K562 (cell line): ENCODE results near the gene RUNDC1. TPM values are rescaled to one million over a fixed set of nuclear protein-coding genes. Genes with fewer than 3 reads are reported as not detected.

Source experiments
- ARHGAP35 ChIP-seq: fragments of 450-650 bp; IDR thresholded peaks from 2 replicates; pipeline ENCODE4 v1.6.1; 2018; ENCODE audit not compliant: partially characterized antibody
- CBX1 ChIP-seq: sonication (generic); IDR thresholded peaks from 2 replicates; pipeline ENCODE4 v1.6.1; 2016; ENCODE audit warnings: antibody characterized with exemption, low read depth, mild to moderate bottlenecking
- DIDO1 ChIP-seq: fragments of 450-650 bp; IDR thresholded peaks from 2 replicates; pipeline ENCODE4 v1.6.1; 2016; ENCODE audit warnings: low read depth, missing biosample characterization, missing genetic modification characterization
- ELF4 ChIP-seq: fragments of 450-650 bp; formaldehyde crosslinking; IDR thresholded peaks from 2 replicates; pipeline ENCODE4 v1.4.0; 2022; ENCODE audit warnings: missing genetic modification characterization
- GATA2 ChIP-seq: sonication (generic); formaldehyde crosslinking; IDR thresholded peaks from 2 replicates; pipeline ENCODE4 v1.4.0; 2020; ENCODE audit warnings: mild to moderate bottlenecking, missing genetic modification reagents
- HNRNPLL ChIP-seq: fragments of 200-400 bp; formaldehyde crosslinking; IDR thresholded peaks from 2 replicates; pipeline ENCODE4 v1.6.1; 2017; ENCODE audit warnings: low read length, low read depth, mild to moderate bottlenecking; ENCODE audit not compliant: poor library complexity, severe bottlenecking
- JUND ChIP-seq, 2 experiments: IDR thresholded peaks; 2 replicates in 1 of 2; 3 replicates in 1 of 2; pipeline ENCODE4 v1.6.1; 2011; ENCODE audit warnings: borderline replicate concordance in 2 of 2, low read depth in 2 of 2, low read length in 2 of 2, improper control_type of control experiment in 1 of 2, missing biosample characterization in 1 of 2, missing genetic modification characterization in 1 of 2, missing genetic modification reagents in 1 of 2
- KLF16 ChIP-seq: IDR thresholded peaks from 2 replicates; pipeline ENCODE4 v1.6.1; 2016; ENCODE audit warnings: antibody characterized with exemption
- MTA2 ChIP-seq: fragments of 450-650 bp; IDR thresholded peaks from 2 replicates; pipeline ENCODE4 v1.6.1; 2016; ENCODE audit warnings: low read depth
- NONO ChIP-seq, 2 experiments: fragments of 200-400 bp in 1 of 2; fragments of 450-650 bp in 1 of 2; formaldehyde crosslinking in 1 of 2; IDR thresholded peaks; 2 replicates each; pipeline ENCODE4 v1.6.1; 2017; ENCODE audit warnings: low read depth in 2 of 2, mild to moderate bottlenecking in 2 of 2, moderate library complexity in 2 of 2, low read length in 1 of 2
- SMARCC2 ChIP-seq: fragments of 450-650 bp; IDR thresholded peaks from 2 replicates; pipeline ENCODE4 v1.6.1; 2017; ENCODE audit warnings: antibody characterized with exemption, moderate library complexity, mild to moderate bottlenecking, low read depth
- SRSF1 ChIP-seq: fragments of 200-400 bp; formaldehyde crosslinking; IDR thresholded peaks from 2 replicates; pipeline ENCODE4 v1.6.1; 2017; ENCODE audit warnings: mild to moderate bottlenecking, low read depth, low read length, moderate library complexity
- TCF3 ChIP-seq: sonication (generic); formaldehyde crosslinking; IDR thresholded peaks from 2 replicates; pipeline ENCODE4 v1.4.0; 2020; ENCODE audit warnings: mild to moderate bottlenecking, missing genetic modification reagents
- ZNF174 ChIP-seq: fragments of 250-450 bp; sonication (Bioruptor Pico); IDR thresholded peaks from 2 replicates; pipeline ENCODE4 v1.4.0; 2020; ENCODE audit warnings: mild to moderate bottlenecking
- ZNF785 ChIP-seq: fragments of 250-450 bp; sonication (Bioruptor Pico); IDR thresholded peaks from 2 replicates; pipeline ENCODE4 v1.4.0; 2020; ENCODE audit warnings: mild to moderate bottlenecking
- polyA plus RNA-seq, 8 experiments: library from polyadenylated mRNA; depleted of rRNA in 4 of 8; stranded (reverse) in 5 of 8; unstranded in 3 of 8; fragments of >200 nt; fragmentation: Nextera tagmentation in 2 of 8; fragmentation: Illumina TruSeq in 1 of 8; extraction: Ambion mirVana in 2 of 8; extraction: Trizol in 1 of 8; gene quantifications; 2 replicates each; pipeline versions ENCODE4 v1.2.1 to v1.2.3, GENCODE V29; 2011 to 2014; ENCODE audit warnings: inconsistent platforms in 1 of 8, missing spikeins in 1 of 8
- total RNA-seq, 7 experiments: library from RNA; depleted of rRNA in 6 of 7; stranded (reverse); fragments of >200 nt in 6 of 7; fragmentation: Illumina TruSeq in 2 of 7; extraction: Trizol in 2 of 7; gene quantifications; 2 replicates each; pipeline versions ENCODE4 v1.2.1 to v1.2.3, GENCODE V29; 2011 to 2021; ENCODE audit warnings: low replicate concordance in 1 of 7
- TF ChIP-seq, protein P1 (sequence below): fragments of 450-650 bp; IDR thresholded peaks from 2 replicates; pipeline ENCODE4 v1.6.1; 2016; ENCODE audit warnings: borderline replicate concordance
- TF ChIP-seq, protein P2 (sequence below): IDR thresholded peaks from 3 replicates; pipeline ENCODE4 v1.6.1; 2011; ENCODE audit warnings: borderline replicate concordance, mild to moderate bottlenecking; ENCODE audit not compliant: insufficient read length, insufficient read depth
- TF ChIP-seq, protein P3 (sequence below): fragments of 200-800 bp; sonication (Bioruptor generic); IDR thresholded peaks from 2 replicates; pipeline ENCODE4 v1.6.1; 2017; ENCODE audit warnings: missing genetic modification characterization, missing compliant biosample characterization
- TF ChIP-seq, protein P4 (sequence below): IDR thresholded peaks from 2 replicates; pipeline ENCODE4 v1.6.1; 2012; ENCODE audit warnings: low read depth, low read length, improper control_type of control experiment, borderline replicate concordance

RUNDC1 gene
- total and polyA plus RNA-seq, 9 of the 15 experiments (the other 6 are each of a cell fraction or from before 2014, with no cell fraction given), result 3.4 to 12.6 (median 9.4) TPM

DNA sequence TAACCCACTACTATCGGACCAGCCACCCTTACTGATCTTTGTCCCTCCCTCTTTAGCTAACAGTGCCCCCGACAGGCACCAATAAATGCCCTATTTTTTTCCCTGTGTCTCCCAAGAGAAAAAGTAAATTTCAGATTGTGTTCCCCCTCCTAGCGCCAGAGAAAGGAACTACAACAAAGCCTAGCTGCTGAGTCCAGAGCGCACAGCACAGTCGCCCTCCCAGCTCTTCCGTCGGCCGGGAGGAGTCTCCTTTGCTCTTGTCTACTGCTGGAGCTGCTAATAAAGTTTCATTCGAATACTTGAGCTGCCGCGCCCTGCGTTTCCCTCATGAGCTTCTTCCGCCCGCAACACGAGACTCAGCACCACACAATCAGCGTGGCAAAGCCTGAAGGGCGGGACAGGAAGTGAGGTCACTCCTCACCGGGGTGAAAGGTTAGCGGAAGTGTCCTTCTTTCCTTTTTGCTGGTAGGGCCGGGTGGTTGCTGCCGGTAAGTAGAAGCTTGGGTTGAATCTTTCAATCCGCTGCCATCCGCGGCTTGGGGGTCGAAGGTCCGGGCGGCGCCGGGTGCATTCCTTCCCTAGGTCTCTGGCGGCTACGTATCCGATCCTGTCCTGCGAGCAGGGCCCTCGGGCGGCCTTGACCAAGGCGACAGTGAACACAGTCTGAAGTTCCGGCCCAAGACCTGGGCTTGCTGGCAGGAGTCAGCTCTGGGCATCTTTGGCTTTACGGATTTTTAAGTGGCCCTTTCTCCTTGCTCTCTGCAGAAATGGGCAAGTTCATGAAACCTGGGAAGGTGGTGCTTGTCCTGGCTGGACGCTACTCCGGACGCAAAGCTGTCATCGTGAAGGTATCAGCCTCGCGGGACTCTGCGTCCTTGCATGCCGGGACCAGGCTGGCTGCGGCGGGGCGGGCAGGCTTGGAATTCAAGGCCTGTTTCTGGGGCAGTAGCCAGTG, 17.9 kb downstream of the RUNDC1 start, which contains the start of gene RPL27 (continued):
- TF ChIP-seq ZNF174 (CRISPR knock-in tag) (no peak), KLF16 (peak; percentile 18; the same call in 1 of the 2 replicates), ZNF785 (CRISPR knock-in tag) (no peak), MTA2 (peak; percentile 74), GATA2 (CRISPR knock-in tag) (no peak), ELF4 (CRISPR knock-in tag) (0 out of 2 replicates have a peak, but pooled peaks have one; percentile 34), TCF3 (CRISPR knock-in tag) (0 out of 2 replicates have a peak, but pooled peaks have one; percentile 27), SMARCC2 (peak; percentile 51; the same call in 1 of the 2 replicates), JUND (IDR thresholded peaks at IDR 0.05; ENCODE audit: borderline replicate concordance, low read depth, low read length) (peak; percentile 93), JUND (tag; IDR thresholded peaks at IDR 0.05; ENCODE audit: borderline replicate concordance, low read depth, low read length) (peak; percentile 83; the same call in 2 of the 3 replicates), CBX1 (0 out of 2 replicates have a peak, but pooled peaks have one; percentile 39), DIDO1 (tag) (no peak; the same call in 1 of the 2 replicates), NONO (IDR thresholded peaks at IDR 0.05; ENCODE audit: low read depth in 2 of 2, low read length in 1 of 2) (no peak), ARHGAP35 (no peak), SRSF1 (no peak), HNRNPLL (peak; percentile 62)
- TF ChIP-seq, protein P1, sequence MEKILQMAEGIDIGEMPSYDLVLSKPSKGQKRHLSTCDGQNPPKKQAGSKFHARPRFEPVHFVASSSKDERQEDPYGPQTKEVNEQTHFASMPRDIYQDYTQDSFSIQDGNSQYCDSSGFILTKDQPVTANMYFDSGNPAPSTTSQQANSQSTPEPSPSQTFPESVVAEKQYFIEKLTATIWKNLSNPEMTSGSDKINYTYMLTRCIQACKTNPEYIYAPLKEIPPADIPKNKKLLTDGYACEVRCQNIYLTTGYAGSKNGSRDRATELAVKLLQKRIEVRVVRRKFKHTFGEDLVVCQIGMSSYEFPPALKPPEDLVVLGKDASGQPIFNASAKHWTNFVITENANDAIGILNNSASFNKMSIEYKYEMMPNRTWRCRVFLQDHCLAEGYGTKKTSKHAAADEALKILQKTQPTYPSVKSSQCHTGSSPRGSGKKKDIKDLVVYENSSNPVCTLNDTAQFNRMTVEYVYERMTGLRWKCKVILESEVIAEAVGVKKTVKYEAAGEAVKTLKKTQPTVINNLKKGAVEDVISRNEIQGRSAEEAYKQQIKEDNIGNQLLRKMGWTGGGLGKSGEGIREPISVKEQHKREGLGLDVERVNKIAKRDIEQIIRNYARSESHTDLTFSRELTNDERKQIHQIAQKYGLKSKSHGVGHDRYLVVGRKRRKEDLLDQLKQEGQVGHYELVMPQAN, result peak; percentile 89
- TF ChIP-seq, protein P2, sequence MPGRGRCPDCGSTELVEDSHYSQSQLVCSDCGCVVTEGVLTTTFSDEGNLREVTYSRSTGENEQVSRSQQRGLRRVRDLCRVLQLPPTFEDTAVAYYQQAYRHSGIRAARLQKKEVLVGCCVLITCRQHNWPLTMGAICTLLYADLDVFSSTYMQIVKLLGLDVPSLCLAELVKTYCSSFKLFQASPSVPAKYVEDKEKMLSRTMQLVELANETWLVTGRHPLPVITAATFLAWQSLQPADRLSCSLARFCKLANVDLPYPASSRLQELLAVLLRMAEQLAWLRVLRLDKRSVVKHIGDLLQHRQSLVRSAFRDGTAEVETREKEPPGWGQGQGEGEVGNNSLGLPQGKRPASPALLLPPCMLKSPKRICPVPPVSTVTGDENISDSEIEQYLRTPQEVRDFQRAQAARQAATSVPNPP, result no peak
- TF ChIP-seq, protein P3, sequence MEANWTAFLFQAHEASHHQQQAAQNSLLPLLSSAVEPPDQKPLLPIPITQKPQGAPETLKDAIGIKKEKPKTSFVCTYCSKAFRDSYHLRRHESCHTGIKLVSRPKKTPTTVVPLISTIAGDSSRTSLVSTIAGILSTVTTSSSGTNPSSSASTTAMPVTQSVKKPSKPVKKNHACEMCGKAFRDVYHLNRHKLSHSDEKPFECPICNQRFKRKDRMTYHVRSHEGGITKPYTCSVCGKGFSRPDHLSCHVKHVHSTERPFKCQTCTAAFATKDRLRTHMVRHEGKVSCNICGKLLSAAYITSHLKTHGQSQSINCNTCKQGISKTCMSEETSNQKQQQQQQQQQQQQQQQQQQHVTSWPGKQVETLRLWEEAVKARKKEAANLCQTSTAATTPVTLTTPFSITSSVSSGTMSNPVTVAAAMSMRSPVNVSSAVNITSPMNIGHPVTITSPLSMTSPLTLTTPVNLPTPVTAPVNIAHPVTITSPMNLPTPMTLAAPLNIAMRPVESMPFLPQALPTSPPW, result peak; percentile 69
- TF ChIP-seq, protein P4, sequence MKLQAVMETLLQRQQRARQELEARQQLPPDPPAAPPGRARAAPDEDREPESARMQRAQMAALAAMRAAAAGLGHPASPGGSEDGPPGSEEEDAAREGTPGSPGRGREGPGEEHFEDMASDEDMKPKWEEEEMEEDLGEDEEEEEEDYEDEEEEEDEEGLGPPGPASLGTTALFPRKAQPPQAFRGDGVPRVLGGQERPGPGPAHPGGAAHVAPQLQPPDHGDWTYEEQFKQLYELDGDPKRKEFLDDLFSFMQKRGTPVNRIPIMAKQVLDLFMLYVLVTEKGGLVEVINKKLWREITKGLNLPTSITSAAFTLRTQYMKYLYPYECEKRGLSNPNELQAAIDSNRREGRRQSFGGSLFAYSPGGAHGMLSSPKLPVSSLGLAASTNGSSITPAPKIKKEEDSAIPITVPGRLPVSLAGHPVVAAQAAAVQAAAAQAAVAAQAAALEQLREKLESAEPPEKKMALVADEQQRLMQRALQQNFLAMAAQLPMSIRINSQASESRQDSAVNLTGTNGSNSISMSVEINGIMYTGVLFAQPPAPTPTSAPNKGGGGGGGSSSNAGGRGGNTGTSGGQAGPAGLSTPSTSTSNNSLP, result peak; percentile 89; the same call in 1 of the 2 replicates
